GM19468 (cell line): ENCODE data around the gene NRP1.

Experiments
- ATAC-seq: cut with Tn5 transposase; IDR thresholded peaks from one replicate; pipeline ENCODE4 v1.9.1; 2021; ENCODE audit warnings: mild to moderate bottlenecking, moderate library complexity, moderate number of reproducible peaks; ENCODE audit not compliant: unreplicated experiment; ENCODE audit errors: extremely low read depth

Gene NRP1

GRCh38 chr10:33352175-33352574 is 17.7 kb upstream of the NRP1 start:
- no peak for ATAC-seq

- no peak for ATAC-seq
These were observed 15.6 kb upstream of the NRP1 start for GRCh38 chr10:33350041-33350440.

- no peak for ATAC-seq
These were observed 14.8 kb upstream of the NRP1 start for GRCh38 chr10:33349268-33349667.

GRCh38 chr10:33347211-33347610 is 12.7 kb upstream of the NRP1 start:
- ATAC-seq: no peak

GRCh38 chr10:33345236-33345635 is 10.8 kb upstream of the NRP1 start:
- no peak for ATAC-seq

GRCh38 chr10:33344676-33345075 is 10.2 kb upstream of the NRP1 start:
- ATAC-seq: no peak

GRCh38 chr10:33341637-33342036 is 7.2 kb upstream of the NRP1 start:
- no peak for ATAC-seq

- no peak for ATAC-seq
These were observed 3.0 kb upstream of the NRP1 start for GRCh38 chr10:33337326-33337957.

GRCh38 chr10:33336582-33337325 is 2.3 kb upstream of the NRP1 start:
- no peak for ATAC-seq

GRCh38 chr10:33335801-33336581 is 1.5 kb upstream of the NRP1 start:
- no peak for ATAC-seq

GRCh38 chr10:33335551-33335800 is 1.0 kb upstream of the NRP1 start:
- no peak for ATAC-seq

GRCh38 chr10:33334805-33335550 is 511 bp upstream of the NRP1 start:
- no peak for ATAC-seq

- no peak for ATAC-seq
These were observed 986 bp downstream of the NRP1 start for GRCh38 chr10:33333260-33334101.

GRCh38 chr10:33332183-33333065 is 2.0 kb downstream of the NRP1 start:
- no peak for ATAC-seq

- no peak for ATAC-seq
These were observed 3.1 kb downstream of the NRP1 start for GRCh38 chr10:33331379-33331694.

GRCh38 chr10:33330543-33331378 is 3.7 kb downstream of the NRP1 start:
- ATAC-seq: no peak

- ATAC-seq: no peak
These were observed 5.3 kb downstream of the NRP1 start for GRCh38 chr10:33329178-33329577.

GRCh38 chr10:33328253-33328652 is 6.2 kb downstream of the NRP1 start:
- no peak for ATAC-seq
